Measurements from ENCODE around the gene HMG20A. TPM values are rescaled to one million over a fixed set of nuclear protein-coding genes. Genes with fewer than 3 reads are reported as not detected.

The HMG20A gene
- total and polyA plus RNA-seq, 10 of the 15 experiments (the other 5 are each of a cell fraction or from before 2014, with no cell fraction given), result 30.0 to 98.7 (median 46.8) TPM

- H3K9me3 ChIP-seq (replicated peaks; ENCODE audit: control insufficient read depth, insufficient read depth, low read length), result no peaks in the 10 kb centered on the region; the same call in 2 of the 3 replicates
- DNase-seq (ENCODE audit: low read depth, low spot score), result no peak
- SMC1A ChIA-PET (ENCODE audit: uncharacterized antibody, unreplicated experiment), result interaction anchor here (1.2 to 1.9 kb wide), 3 partner anchors 8 to 25 kb away, joined by 4 to 5 read pairs (median 4); no protein-coding TSS in a partner anchor
- H3K79me2 ChIP-seq (ENCODE audit: control insufficient read depth, insufficient read depth, low read length), result no peaks in the 10 kb centered on the region
- no TSS peak for BruUV-seq (replicated peaks)
- H3K27me3 ChIP-seq (replicated peaks in 1 of 2; ENCODE audit: control insufficient read depth in 2 of 2, insufficient read depth in 2 of 2, low read length in 1 of 2), result no peaks in the 10 kb centered on the region
- CTCF ChIA-PET, result interaction anchor here (1.3 kb wide), 1 partner anchor 8 kb away, joined by 3 read pairs; no protein-coding TSS in a partner anchor
- no peak overlapping the region for H3K9ac ChIP-seq (ENCODE audit: control insufficient read depth, insufficient read depth, low read length)
- no peak overlapping the region for H2AFZ ChIP-seq (ENCODE audit: control insufficient read depth, low read depth, low read length)
- H3K4me1 ChIP-seq (ENCODE audit: control insufficient read depth, insufficient read depth, low read length), result no peaks in the 10 kb centered on the region
- 55% methylated on average over 1 of the region's 1 CpG for WGBS (ENCODE audit: insufficient coverage, insufficient replicate concordance, low lambda C conversion rate, missing lambda C conversion rate)
- in situ Hi-C loops (cut with MboI), result no loop called here
- POLR2A ChIA-PET, result no interaction called here
- no peak overlapping the region for H3K4me2 ChIP-seq (ENCODE audit: control insufficient read depth, insufficient read depth)
- FAIRE-seq, result no peak
- H3K4me3 ChIP-seq, result no peak overlapping the region
- no peaks in the 10 kb centered on the region for H3K36me3 ChIP-seq (ENCODE audit: control insufficient read depth in 2 of 2, insufficient read depth in 2 of 2, low read length in 1 of 2)
- no peaks in the 10 kb centered on the region for H4K20me1 ChIP-seq (ENCODE audit: control insufficient read depth, insufficient read depth)
- no peak overlapping the region for H3K27ac ChIP-seq (ENCODE audit: control insufficient read depth, insufficient read depth)
- no peak for TF ChIP-seq NKRF (conservative IDR thresholded peaks at IDR 0.05)
- TF ChIP-seq USF2 (IDR thresholded peaks at IDR 0.05; ENCODE audit: borderline replicate concordance, low read depth, low read length), result no peak
- no peak for TF ChIP-seq SREBF1 (IDR thresholded peaks at IDR 0.05; ENCODE audit: low read length)
- TF ChIP-seq SMAD1 (IDR thresholded peaks at IDR 0.05; ENCODE audit: low read depth, partially characterized antibody), result no peak
- no peak for TF ChIP-seq HDAC2 (IDR thresholded peaks at IDR 0.05)
- TF ChIP-seq ATF7 (IDR thresholded peaks at IDR 0.05; ENCODE audit: low read depth), result no peak
- TF ChIP-seq BACH1 (IDR thresholded peaks at IDR 0.05; ENCODE audit: borderline replicate concordance), result no peak
- no peak for TF ChIP-seq CHD1 (IDR thresholded peaks at IDR 0.05; ENCODE audit: low read depth, low read length)
- no peak for TF ChIP-seq HCFC1 (IDR thresholded peaks at IDR 0.05; ENCODE audit: low read length)
- intact Hi-C loops (cut with micrococcal nuclease; ENCODE audit: unreplicated experiment), result no loop called here
- ATAC-seq, result no peak
- RAD21 ChIA-PET (ENCODE audit: unreplicated experiment), result interaction anchor here (1.3 kb wide), 1 partner anchor 46 kb away, joined by 3 read pairs; no protein-coding TSS in a partner anchor
Measured at GRCh38 chr15:77375133-77375532, 45.6 kb upstream of the HMG20A start.
